Neural progenitor cell (in vitro differentiated cells): ENCODE data around the gene AOC3.

Experiments
- CTCF ChIP-seq: fragments of 200-600 bp; sonication (generic); IDR thresholded peaks from 2 replicates; pipeline ENCODE4 v1.5.1; 2017; ENCODE audit warnings: antibody characterized with exemption, mild to moderate bottlenecking
- EZH2phosphoT487 ChIP-seq: fragments of 200-600 bp; sonication (generic); IDR thresholded peaks from 2 replicates; pipeline ENCODE4 v1.6.1; 2017; ENCODE audit warnings: antibody characterized with exemption

- TF ChIP-seq CTCF (no peak), EZH2phosphoT487 (no peak)
Measured at GRCh38 chr17:42809250-42809649, 41.7 kb upstream of the AOC3 start.
